DND-41 (cell line): Measurements from ENCODE around the gene IMPACT.

ENCODE experiments used
- ATAC-seq: fragments of 200-7000 bp; cut with Tn5 transposase; 3 replicates; pipeline ENCODE4 v1.9.1; 2021; ENCODE audit warnings: low read depth; ENCODE audit not compliant: insufficient read depth
- DNase-seq: peaks from one replicate; pipeline ENCODE4 v3.0.0-alpha.2; 2020
- H2AFZ ChIP-seq: 2 replicates; pipeline ENCODE4 v1.6.0; 2012; ENCODE audit warnings: low read depth, low read length
- H3K27ac ChIP-seq: 2 replicates; pipeline ENCODE4 v1.5.1; 2012; ENCODE audit warnings: low read length, inconsistent platforms
- H3K27me3 ChIP-seq: fragments of 200-600 bp; sonication (generic); 2 replicates; pipeline ENCODE4 v1.6.0; 2012; ENCODE audit warnings: low read length, mild to moderate bottlenecking, inconsistent platforms; ENCODE audit not compliant: insufficient read depth, poor library complexity
- H3K36me3 ChIP-seq: 2 replicates; pipeline ENCODE4 v1.5.1; 2012; ENCODE audit warnings: low read length, inconsistent platforms; ENCODE audit not compliant: insufficient read depth
- H3K4me1 ChIP-seq: 2 replicates; pipeline ENCODE4 v1.5.1; 2012; ENCODE audit warnings: mild to moderate bottlenecking, low read length; ENCODE audit not compliant: insufficient read depth
- H3K4me2 ChIP-seq: 2 replicates; pipeline ENCODE4 v1.6.0; 2012; ENCODE audit warnings: mild to moderate bottlenecking, moderate library complexity, low read length, inconsistent platforms; ENCODE audit not compliant: insufficient read depth
- H3K4me3 ChIP-seq, 2 experiments: fragments of 200-600 bp in 1 of 2; shearing (Covaris generic) in 1 of 2; 2 replicates each; pipeline ENCODE4 v1.5.1; 2012 to 2016; ENCODE audit warnings: inconsistent platforms in 2 of 2, low read length in 2 of 2, mild to moderate bottlenecking in 2 of 2, low read depth in 1 of 2, moderate library complexity in 1 of 2
- H3K79me2 ChIP-seq: 2 replicates; pipeline ENCODE4 v1.6.0; 2012; ENCODE audit warnings: low read length, inconsistent platforms; ENCODE audit not compliant: insufficient read depth
- H3K9ac ChIP-seq: 2 replicates; pipeline ENCODE4 v1.6.0; 2012; ENCODE audit warnings: low read depth, mild to moderate bottlenecking, inconsistent platforms, low read length, moderate library complexity
- H3K9me3 ChIP-seq: 2 replicates; pipeline ENCODE4 v1.5.1; 2012; ENCODE audit warnings: low read length, moderate library complexity, mild to moderate bottlenecking, inconsistent platforms; ENCODE audit not compliant: insufficient read depth, severe bottlenecking
- H4K20me1 ChIP-seq: 2 replicates; pipeline ENCODE4 v1.6.0; 2012; ENCODE audit warnings: low read length; ENCODE audit not compliant: insufficient read depth
- EZH2 ChIP-seq: IDR thresholded peaks from 3 replicates; pipeline ENCODE4 v1.6.1; 2012; ENCODE audit warnings: borderline replicate concordance, low read depth, mild to moderate bottlenecking, moderate library complexity, low read length, inconsistent platforms; ENCODE audit not compliant: severe bottlenecking
- TF ChIP-seq, protein P1 (sequence below): IDR thresholded peaks from 2 replicates; pipeline ENCODE4 v1.5.1; 2012; ENCODE audit warnings: borderline replicate concordance, low read length, moderate library complexity, mild to moderate bottlenecking; ENCODE audit not compliant: poor library complexity, severe bottlenecking; ENCODE audit errors: extremely low read depth

IMPACT gene

DNA sequence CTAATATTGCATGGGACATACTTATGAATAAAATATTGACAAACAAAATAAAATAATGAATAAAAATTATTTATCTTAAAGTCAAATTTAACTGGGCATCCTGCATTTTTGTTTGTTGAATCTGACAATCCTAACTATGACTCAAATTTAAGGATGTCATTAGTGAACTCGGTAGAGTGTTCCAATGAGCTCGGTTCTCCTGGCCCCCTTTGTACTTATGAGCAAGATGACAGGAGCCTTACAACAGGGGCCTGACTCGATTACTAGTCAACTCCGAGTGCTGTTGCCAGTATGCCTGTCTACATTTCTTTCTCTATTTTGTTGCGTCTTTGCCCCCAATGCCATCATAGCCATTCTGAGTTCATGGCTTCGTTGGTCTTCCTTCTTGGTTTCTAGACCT is 74.3 kb downstream of the IMPACT start:
- H4K20me1 ChIP-seq, result no peaks in the 10 kb centered on the region
- H2AFZ ChIP-seq, result no peak overlapping the region
- no peaks in the 10 kb centered on the region for H3K9me3 ChIP-seq
- H3K36me3 ChIP-seq, result no peaks in the 10 kb centered on the region
- peaks cover 4% of the 10 kb centered on the region for H3K27me3 ChIP-seq
- H3K27ac ChIP-seq, result no peak overlapping the region
- no peak overlapping the region for H3K4me3 ChIP-seq
- H3K4me1 ChIP-seq, result no peaks in the 10 kb centered on the region
- no peaks in the 10 kb centered on the region for H3K79me2 ChIP-seq
- no peak overlapping the region for H3K9ac ChIP-seq
- TF ChIP-seq, protein P1, sequence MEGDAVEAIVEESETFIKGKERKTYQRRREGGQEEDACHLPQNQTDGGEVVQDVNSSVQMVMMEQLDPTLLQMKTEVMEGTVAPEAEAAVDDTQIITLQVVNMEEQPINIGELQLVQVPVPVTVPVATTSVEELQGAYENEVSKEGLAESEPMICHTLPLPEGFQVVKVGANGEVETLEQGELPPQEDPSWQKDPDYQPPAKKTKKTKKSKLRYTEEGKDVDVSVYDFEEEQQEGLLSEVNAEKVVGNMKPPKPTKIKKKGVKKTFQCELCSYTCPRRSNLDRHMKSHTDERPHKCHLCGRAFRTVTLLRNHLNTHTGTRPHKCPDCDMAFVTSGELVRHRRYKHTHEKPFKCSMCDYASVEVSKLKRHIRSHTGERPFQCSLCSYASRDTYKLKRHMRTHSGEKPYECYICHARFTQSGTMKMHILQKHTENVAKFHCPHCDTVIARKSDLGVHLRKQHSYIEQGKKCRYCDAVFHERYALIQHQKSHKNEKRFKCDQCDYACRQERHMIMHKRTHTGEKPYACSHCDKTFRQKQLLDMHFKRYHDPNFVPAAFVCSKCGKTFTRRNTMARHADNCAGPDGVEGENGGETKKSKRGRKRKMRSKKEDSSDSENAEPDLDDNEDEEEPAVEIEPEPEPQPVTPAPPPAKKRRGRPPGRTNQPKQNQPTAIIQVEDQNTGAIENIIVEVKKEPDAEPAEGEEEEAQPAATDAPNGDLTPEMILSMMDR, result no peak
- TF ChIP-seq EZH2, result no peak
- ATAC-seq (no peak), DNase-seq (no peak)
- H3K4me2 ChIP-seq, result no peak overlapping the region

DNA sequence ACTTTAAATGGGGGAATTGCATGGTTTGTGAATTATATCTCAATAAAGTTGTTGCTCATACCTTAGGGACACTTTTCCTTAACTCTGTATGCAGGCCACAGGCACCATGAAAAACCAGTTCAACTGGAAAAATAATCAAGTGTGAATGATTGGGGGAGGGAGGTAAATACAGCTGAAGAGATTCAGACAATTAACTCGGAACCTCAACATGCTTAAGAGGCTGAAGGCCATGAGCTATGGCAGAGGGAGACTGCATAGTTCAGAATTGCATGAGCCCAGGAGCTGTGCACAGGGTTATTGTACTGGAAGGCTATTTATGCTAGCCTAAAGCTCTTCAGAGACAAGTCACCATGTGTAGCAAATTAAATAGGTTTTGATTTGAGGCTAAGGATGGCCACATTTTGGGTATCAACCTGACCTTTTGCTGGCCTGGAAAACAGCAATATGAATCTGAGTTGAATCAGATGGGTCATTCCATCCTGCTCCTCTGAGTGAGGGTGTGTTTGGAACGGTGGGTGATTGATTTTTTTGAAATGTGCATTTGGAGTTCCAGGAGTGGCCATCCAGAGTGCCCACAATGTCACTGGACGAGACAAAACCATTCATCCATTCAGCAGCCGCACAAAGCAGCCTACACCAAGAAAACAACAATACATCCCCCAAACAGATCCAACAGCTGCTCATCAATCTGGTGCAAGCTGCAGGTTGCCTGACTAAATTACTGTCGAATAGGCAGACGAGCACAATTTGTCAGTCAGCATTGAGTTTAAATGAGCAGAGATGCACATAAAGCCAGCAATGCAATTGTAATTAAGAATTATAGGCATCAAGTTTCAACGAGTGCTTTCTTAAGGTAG is 76.4 kb downstream of the IMPACT start:
- Histone ChIP-seq H3K4me1 (no peaks in the 10 kb centered on the region), H3K9me3 (no peaks in the 10 kb centered on the region), H2AFZ (no peak overlapping the region), H4K20me1 (no peaks in the 10 kb centered on the region), H3K79me2 (no peaks in the 10 kb centered on the region), H3K9ac (no peak overlapping the region), H3K27ac (no peak overlapping the region), H3K4me3 (no peak overlapping the region), H3K36me3 (no peaks in the 10 kb centered on the region), H3K4me2 (no peak overlapping the region), H3K27me3 (peaks cover 4% of the 10 kb centered on the region)
- TF ChIP-seq, protein P1, result no peak
- no peak for TF ChIP-seq EZH2
- ATAC-seq (no peak), DNase-seq (no peak)
